ENCODE results near the gene HIVEP3.

HIVEP3 gene

DNA sequence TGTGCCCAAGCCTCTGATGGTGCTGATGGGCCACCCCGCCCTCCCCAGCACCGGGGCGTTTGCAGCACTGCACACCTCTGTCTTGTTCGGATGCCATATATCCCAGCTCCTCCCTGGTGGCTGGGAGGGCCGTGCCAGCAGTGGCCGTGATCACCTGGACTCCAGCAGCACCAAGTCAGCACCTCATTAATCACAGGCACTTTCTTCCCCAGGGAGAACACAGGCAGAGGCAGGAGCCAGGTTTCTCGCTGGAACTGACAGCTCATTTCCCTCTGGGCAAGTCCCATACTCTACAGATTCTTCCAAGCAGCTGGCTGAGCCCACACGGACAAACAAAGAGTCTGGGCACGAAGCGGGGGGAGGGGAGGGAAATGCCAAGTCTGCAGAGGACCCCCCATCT lies 292.6 kb downstream of the HIVEP3 start:
- TF ChIP-seq, protein P1, sequence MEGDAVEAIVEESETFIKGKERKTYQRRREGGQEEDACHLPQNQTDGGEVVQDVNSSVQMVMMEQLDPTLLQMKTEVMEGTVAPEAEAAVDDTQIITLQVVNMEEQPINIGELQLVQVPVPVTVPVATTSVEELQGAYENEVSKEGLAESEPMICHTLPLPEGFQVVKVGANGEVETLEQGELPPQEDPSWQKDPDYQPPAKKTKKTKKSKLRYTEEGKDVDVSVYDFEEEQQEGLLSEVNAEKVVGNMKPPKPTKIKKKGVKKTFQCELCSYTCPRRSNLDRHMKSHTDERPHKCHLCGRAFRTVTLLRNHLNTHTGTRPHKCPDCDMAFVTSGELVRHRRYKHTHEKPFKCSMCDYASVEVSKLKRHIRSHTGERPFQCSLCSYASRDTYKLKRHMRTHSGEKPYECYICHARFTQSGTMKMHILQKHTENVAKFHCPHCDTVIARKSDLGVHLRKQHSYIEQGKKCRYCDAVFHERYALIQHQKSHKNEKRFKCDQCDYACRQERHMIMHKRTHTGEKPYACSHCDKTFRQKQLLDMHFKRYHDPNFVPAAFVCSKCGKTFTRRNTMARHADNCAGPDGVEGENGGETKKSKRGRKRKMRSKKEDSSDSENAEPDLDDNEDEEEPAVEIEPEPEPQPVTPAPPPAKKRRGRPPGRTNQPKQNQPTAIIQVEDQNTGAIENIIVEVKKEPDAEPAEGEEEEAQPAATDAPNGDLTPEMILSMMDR (IDR thresholded peaks at IDR 0.05; ENCODE audit: low read depth, low read length, missing control alignments), result no peak
- no peak for DNase-seq (ENCODE audit: low read depth)
- H3K4me3 ChIP-seq (ENCODE audit: low read depth, low read length), result no peak overlapping the region

DNA sequence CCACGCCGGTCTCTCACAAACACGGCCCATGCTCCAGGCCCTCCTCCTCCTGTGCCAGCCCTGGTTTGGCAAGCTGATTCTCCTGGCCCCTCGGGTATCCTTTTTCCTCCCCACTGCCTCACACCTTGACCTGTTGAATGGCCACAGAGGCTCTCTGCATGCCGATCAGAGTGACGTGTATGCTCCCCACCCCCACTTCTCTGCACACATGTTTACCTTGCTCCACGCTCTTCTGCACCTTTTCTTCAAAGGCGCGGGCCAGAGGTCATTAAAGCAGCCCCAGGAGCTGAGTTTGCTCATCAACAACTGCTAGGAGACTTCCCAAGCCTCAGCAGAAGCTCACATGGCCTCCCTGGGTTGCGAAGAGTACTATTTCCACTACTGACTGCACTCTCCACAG lies 295.0 kb downstream of the HIVEP3 start:
- no peak for DNase-seq (ENCODE audit: low read depth)
- H3K4me3 ChIP-seq (ENCODE audit: low read depth, low read length), result no peak overlapping the region
- TF ChIP-seq, protein P1 (IDR thresholded peaks at IDR 0.05; ENCODE audit: low read depth, low read length, missing control alignments), result no peak

DNA sequence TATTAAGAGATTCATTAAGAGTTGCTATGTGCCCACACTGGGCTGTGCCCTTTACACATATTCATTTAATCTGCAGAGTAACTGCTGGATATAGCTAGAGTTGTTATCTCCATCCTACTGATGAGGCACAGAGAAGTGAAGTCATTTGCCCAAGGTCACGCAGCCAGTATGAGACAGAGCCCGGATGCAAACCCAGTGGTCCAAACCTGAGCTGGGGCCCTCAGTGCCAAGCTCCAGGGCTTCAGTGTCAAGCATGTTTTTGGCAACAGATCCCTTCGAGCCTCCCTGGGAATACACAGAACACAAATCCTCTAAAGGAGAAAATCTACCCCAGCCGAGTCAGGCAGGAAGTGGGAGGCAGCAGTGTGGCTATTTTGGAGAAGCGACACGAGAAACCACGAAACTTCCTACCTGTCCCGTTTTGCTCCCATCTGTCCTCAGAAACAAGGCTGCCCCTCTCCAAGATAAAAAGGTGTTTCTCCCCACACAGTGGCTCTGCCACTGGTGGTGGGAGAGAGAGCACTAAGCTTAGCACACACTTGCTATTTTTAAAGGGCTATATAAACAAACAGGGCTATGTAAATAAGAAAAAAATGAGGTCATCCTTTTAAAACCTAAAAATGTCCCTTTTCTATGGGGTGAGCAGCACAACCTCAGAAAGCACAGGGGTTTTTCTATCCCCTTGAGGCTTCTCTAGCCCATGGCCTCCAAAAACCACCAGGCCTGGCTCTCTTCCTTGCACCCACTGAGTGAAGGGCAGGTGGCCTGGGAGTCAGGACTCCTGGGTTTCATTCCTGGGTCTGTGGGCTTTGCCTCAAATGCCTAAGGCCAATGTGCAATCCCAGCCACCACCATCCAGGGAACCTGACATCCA lies 295.6 kb downstream of the HIVEP3 start:
- DNase-seq (ENCODE audit: low read depth), result no peak
- TF ChIP-seq, protein P1 (IDR thresholded peaks at IDR 0.05; ENCODE audit: low read depth, low read length, missing control alignments), result no peak
- peak overlapping the region; percentile 12; the same call in 1 of the 2 replicates for H3K4me3 ChIP-seq (ENCODE audit: low read depth, low read length)

DNA sequence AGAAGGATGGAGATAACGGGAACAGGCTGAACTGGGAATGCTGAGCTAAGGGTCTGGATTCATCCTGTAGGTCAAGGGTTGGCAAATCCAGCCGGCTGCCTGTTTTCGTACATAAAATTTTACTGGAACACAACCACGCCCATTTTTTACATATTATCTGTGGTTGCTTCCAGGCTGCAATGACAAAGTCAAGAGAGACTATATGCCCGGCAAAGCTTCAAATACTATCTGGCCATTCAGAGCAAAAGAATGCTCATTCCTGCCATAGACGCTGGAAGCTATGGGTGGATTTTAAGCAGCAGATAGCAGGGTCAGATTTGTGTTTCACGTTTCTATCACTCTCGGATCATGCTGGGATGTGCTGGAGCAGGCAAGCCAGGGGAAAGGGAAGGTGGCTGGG lies 296.3 kb downstream of the HIVEP3 start:
- H3K4me3 ChIP-seq (ENCODE audit: low read depth, low read length), result no peak overlapping the region
- TF ChIP-seq, protein P1 (IDR thresholded peaks at IDR 0.05; ENCODE audit: low read depth, low read length, missing control alignments), result no peak
- DNase-seq (ENCODE audit: low read depth), result no peak

DNA sequence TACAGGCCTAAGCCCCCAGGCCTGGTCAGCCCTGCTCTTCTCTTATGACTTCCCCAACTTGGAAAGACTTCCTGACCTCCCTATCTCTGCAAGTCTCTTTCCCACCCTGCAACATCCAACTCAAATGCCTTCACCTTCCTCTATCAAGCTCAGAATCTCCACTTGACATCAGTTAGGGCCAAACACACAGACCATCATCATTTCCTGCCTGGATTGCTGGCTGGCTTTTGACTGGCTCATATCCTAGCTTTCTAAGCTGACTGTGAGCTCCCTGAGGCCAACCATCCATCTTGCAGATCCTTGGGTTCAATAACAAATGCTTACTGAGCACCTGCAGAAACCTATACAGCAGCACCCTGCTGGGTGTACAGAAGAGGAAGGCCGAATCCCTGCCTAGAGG lies 296.9 kb downstream of the HIVEP3 start:
- no peak overlapping the region for H3K4me3 ChIP-seq (ENCODE audit: low read depth, low read length)
- TF ChIP-seq, protein P1 (IDR thresholded peaks at IDR 0.05; ENCODE audit: low read depth, low read length, missing control alignments), result no peak
- DNase-seq (ENCODE audit: low read depth), result no peak

DNA sequence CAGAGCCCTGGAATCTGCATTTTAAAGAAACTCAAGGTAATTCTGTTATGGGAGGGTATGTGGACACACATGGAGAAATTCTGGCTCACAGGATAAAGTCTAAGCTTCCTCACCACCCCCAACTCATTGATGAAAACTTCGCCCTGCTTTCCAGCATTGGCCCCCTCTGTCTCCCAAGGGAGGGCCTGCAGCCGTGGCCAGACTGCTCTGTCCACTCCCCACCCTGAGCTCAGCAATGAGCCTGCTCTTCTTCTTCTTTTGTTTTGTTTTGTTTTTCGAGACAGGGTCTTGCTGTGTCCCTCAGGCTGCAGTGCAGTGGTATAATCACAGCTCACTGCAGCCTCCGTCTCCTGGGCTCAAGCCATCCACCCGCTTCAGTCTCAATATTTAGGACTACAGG lies 297.5 kb downstream of the HIVEP3 start:
- no peak for DNase-seq (ENCODE audit: low read depth)
- TF ChIP-seq, protein P1 (IDR thresholded peaks at IDR 0.05; ENCODE audit: low read depth, low read length, missing control alignments), result no peak
- H3K4me3 ChIP-seq (ENCODE audit: low read depth, low read length), result no peak overlapping the region

Measured in GM12864 (cell line).